Gastroesophageal sphincter (tissue), 4 donors: ENCODE results near the gene SDK1. TPM values are rescaled to one million over a fixed set of nuclear protein-coding genes. Genes with fewer than 3 reads are reported as not detected.

Experiments
- ATAC-seq: fragments of 150-250 bp; one replicate; pipeline ENCODE4 v1.9.1; 2016; ENCODE audit warnings: mild to moderate bottlenecking, moderate library complexity
- H3K27ac ChIP-seq, 4 donors: fragments of 200-600 bp; sonication (generic) in 3 of 4; 1 replicate in 3 of 4; 2 replicates in 1 of 4; pipeline ENCODE4 v1.5.1; 2016 to 2019
- H3K27me3 ChIP-seq: fragments of 200-600 bp; sonication (generic); one replicate; pipeline ENCODE4 v1.5.1; 2019
- H3K36me3 ChIP-seq, 2 donors: fragments of 200-600 bp; sonication (generic); one replicate each; pipeline ENCODE4 v1.5.1; 2019; ENCODE audit warnings: control low read depth in 1 of 2
- H3K4me1 ChIP-seq, 3 donors: fragments of 200-600 bp; sonication (generic); 1 replicate in 2 of 3; 2 replicates in 1 of 3; pipeline ENCODE4 v1.5.1; 2016 to 2019; ENCODE audit warnings: control low read depth in 2 of 3
- H3K4me3 ChIP-seq, 2 donors: fragments of 200-600 bp; sonication (generic); one replicate each; pipeline ENCODE4 v1.5.1; 2019; ENCODE audit warnings: mild to moderate bottlenecking in 1 of 2, moderate library complexity in 1 of 2
- H3K9me3 ChIP-seq, 3 donors: fragments of 200-600 bp; sonication (generic); one replicate each; pipeline ENCODE4 v1.5.1; 2017 to 2019; ENCODE audit warnings: control low read depth in 2 of 3
- CTCF ChIP-seq, 4 experiments: fragments of 200-600 bp in 2 of 4; fragments of 450-650 bp in 2 of 4; sonication (generic) in 1 of 4; IDR thresholded peaks; one replicate each; pipeline ENCODE4 v1.5.1; 2017 to 2019; ENCODE audit warnings: antibody characterized with exemption in 4 of 4, mild to moderate bottlenecking in 2 of 4, moderate library complexity in 2 of 4
- EP300 ChIP-seq: sonication (generic); formaldehyde crosslinking; IDR thresholded peaks from one replicate; pipeline ENCODE4 v1.6.1; 2017; ENCODE audit warnings: antibody characterized with exemption, mild to moderate bottlenecking
- POLR2A ChIP-seq, 2 donors: fragments of 450-650 bp; IDR thresholded peaks; one replicate each; pipeline ENCODE4 v1.6.1; 2017; ENCODE audit warnings: antibody characterized with exemption in 2 of 2, mild to moderate bottlenecking in 2 of 2, moderate library complexity in 1 of 2
- POLR2AphosphoS5 ChIP-seq: sonication (generic); formaldehyde crosslinking; IDR thresholded peaks from one replicate; pipeline ENCODE4 v1.6.1; 2017; ENCODE audit warnings: antibody characterized with exemption
- WGBS, 2 donors: methylation state at CpG; one replicate each; pipeline ENCODE4 v1.1.5; 2018; ENCODE audit warnings: low coverage in 1 of 2; 5-methylcytosine and 5-hydroxymethylcytosine counted together
- total RNA-seq, 4 donors: library from RNA; depleted of rRNA; stranded (reverse); fragments of >200 nt; gene quantifications; one replicate each; pipeline ENCODE4 v1.1.0, GENCODE V29; 2016

SDK1 gene
- total RNA-seq, 4 donors from 2014 or later = 6.1 to 13.6 (median 8.7) TPM

- no peak overlapping the region for H3K4me3 ChIP-seq
- H3K9me3 ChIP-seq = no peaks in the 10 kb centered on the region
- H3K4me1 ChIP-seq = no peaks in the 10 kb centered on the region
- no peaks in the 10 kb centered on the region for H3K27me3 ChIP-seq
- TF ChIP-seq CTCF (IDR thresholded peaks at IDR 0.05) (no peak), POLR2AphosphoS5 (no peak)
- ATAC-seq = no peak
- no peaks in the 10 kb centered on the region for H3K36me3 ChIP-seq
- H3K27ac ChIP-seq = no peak overlapping the region
- WGBS, 2 donors = 96 to 100% methylated on average over 4 to 16 of the region's 23 CpGs
Measured at GRCh38 chr7:4178916-4179687, 878.0 kb downstream of the SDK1 start.

DNA sequence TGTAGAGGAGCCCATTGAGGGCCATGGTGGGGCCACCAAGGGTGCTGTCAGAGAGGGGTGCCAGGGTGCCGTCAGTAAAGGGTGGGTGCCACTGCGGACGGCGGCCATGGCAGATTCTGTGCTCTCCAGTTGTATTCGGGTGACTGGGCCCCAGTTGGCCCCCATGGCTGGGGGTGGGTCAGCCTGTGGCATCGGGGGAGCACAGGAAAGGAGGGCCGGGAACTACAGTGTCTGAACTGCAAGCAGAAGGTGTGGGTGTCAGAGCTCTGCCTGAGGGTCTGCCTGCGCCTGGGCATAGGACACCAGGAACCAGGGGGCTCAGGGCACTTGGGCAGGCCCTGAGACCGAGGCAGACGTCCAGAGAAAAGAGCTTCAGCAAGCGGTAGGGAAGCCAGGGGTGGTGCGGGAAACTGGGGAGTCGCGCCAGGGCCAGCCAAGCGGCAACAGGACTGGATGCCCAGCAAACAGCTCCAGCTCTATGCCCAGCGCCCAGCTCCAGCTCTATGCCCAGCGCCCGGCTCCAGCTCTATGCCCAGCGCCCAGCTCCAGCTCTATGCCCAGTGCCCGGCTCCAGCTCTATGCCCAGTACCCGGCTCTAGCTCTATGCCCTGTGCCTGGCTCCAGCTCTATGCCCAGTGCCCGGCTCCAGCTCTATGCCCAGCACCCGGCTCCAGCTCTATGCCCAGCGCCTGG is 878.8 kb downstream of the SDK1 start:
- Histone ChIP-seq H3K27ac (no peak overlapping the region), H3K4me3 (no peak overlapping the region), H3K4me1 (no peaks in the 10 kb centered on the region), H3K36me3 (no peaks in the 10 kb centered on the region), H3K9me3 (no peaks in the 10 kb centered on the region), H3K27me3 (no peaks in the 10 kb centered on the region)
- 98 to 100% methylated on average over 1 to 7 of the region's 24 CpGs for WGBS, 2 donors
- no peak for TF ChIP-seq CTCF (IDR thresholded peaks at IDR 0.05)
- no peak for TF ChIP-seq POLR2A (IDR thresholded peaks at IDR 0.05)
- TF ChIP-seq POLR2AphosphoS5 = no peak
- no peak for TF ChIP-seq EP300
- ATAC-seq = no peak

- no peaks in the 10 kb centered on the region for H3K9me3 ChIP-seq
- no peak for ATAC-seq
- no peaks in the 10 kb centered on the region for H3K36me3 ChIP-seq
- H3K27ac ChIP-seq = no peak overlapping the region
- no peaks in the 10 kb centered on the region for H3K4me1 ChIP-seq
- WGBS, 2 donors = 95% methylated on average over 6 of the region's 7 CpGs; no CpG with 5 or more reads in 1 of the 2 donors
- TF ChIP-seq EP300 (no peak), CTCF (IDR thresholded peaks at IDR 0.05) (no peak), POLR2AphosphoS5 (no peak), POLR2A (IDR thresholded peaks at IDR 0.05) (no peak)
- H3K4me3 ChIP-seq = no peak overlapping the region
- H3K27me3 ChIP-seq = no peaks in the 10 kb centered on the region
Measured at GRCh38 chr7:4181446-4181845, 880.4 kb downstream of the SDK1 start.

DNA sequence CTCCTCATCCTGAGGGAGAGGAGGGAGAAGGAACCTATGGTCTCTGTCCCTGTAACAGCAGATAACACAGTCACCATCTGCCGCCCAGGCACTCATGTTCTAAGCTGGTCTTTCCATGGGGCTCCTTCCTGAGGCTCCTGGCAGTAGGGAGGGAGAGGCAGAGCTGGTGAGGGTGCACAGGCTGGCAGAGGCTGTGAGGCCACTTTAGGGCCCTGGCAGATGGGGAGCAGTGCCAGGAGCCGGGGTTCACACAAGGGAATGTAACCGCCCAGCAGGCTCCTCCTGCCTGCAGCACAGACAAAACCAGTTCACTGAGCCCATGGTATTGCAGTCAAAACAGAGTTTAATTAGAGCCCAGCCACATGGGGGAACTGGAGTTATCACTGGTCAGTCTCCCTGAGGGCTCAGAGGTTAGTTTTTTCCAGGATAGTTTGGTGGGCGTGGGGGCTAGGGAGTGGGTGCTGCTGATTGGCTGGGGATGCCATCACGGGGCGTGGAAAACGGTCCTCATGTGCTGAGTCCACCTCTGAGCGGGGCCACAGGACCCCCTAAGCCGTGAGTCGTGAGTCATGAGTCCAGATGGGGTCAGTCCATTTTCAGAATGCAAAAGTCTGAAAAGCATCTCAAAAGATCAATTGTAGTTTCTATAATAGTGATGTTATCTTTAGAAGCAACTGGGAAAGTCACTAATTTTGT is 881.7 kb downstream of the SDK1 start:
- Histone ChIP-seq H3K27ac (no peak overlapping the region), H3K36me3 (no peaks in the 10 kb centered on the region), H3K4me3 (no peak overlapping the region), H3K4me1 (no peaks in the 10 kb centered on the region), H3K9me3 (no peaks in the 10 kb centered on the region), H3K27me3 (no peaks in the 10 kb centered on the region)
- WGBS, 2 donors = no CpG with 5 or more reads among the region's 10 CpGs
- TF ChIP-seq EP300 (no peak), POLR2A (IDR thresholded peaks at IDR 0.05) (no peak)
- no peak for ATAC-seq

DNA sequence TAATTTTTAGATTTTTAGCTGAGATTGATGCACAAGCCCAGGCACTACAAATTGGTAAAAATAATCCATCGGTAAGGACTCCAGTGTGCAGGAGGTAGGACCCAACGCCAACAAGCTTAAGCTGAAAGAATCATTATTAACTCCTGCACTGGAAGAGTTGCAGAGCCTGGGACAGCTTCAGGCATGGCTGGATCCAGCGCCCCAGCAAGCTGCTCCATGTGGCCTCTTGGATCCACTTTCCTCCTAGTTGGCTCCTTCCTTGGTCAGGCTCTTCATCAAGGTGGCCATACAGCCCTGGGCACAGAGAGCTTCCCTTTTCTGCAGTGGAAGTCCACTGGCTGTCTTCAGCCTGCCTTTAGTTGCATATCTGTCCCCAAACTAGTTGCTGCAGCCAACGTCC is 883.6 kb downstream of the SDK1 start:
- ATAC-seq = no peak
- 88 to 100% methylated on average over 1 to 2 of the region's 4 CpGs for WGBS, 2 donors
- no peak overlapping the region for H3K27ac ChIP-seq

More for the DNA sequence above, 883.6 kb downstream of the SDK1 start:
- Histone ChIP-seq H3K36me3 (no peaks in the 10 kb centered on the region), H3K27me3 (no peaks in the 10 kb centered on the region), H3K9me3 (no peaks in the 10 kb centered on the region), H3K4me1 (peaks cover 0 to 12% (median 0%) of the 10 kb centered on the region in 3 donors), H3K4me3 (no peak overlapping the region)
- no peak for TF ChIP-seq POLR2A (IDR thresholded peaks at IDR 0.05)
- TF ChIP-seq EP300 = no peak
- no peak for TF ChIP-seq POLR2AphosphoS5
- TF ChIP-seq CTCF (IDR thresholded peaks at IDR 0.05) = no peak
